ENCODE results near the gene NRM.
"Not testable (repeated sequence)": the region's sequence is repeated elsewhere in the genome, so short reads cannot be mapped to it uniquely, and the experiment has no call there.

DNA sequence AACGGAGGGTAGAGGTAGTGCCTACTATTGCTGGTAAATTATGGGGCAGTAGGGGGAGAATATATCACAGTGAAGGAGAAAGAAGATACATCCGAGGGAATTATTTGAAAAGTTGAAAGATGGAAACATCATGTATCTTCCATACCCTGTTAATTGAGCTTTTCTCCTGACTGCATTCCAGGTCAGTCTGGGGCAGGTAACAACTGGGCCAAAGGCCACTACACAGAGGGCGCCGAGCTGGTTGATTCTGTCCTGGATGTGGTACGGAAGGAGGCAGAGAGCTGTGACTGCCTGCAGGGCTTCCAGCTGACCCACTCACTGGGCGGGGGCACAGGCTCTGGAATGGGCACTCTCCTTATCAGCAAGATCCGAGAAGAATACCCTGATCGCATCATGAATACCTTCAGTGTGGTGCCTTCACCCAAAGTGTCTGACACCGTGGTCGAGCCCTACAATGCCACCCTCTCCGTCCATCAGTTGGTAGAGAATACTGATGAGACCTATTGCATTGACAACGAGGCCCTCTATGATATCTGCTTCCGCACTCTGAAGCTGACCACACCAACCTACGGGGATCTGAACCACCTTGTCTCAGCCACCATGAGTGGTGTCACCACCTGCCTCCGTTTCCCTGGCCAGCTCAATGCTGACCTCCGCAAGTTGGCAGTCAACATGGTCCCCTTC lies 32.5 kb upstream of the NRM start:
- TF ChIP-seq CTCF, POLR2AphosphoS5 (IDR thresholded peaks at IDR 0.05): not testable (repeated sequence)

All from suprapubic skin (tissue), 3 donors.